RPMI7951 (cell line): Measurements from ENCODE around the gene GP1BB. TPM values are rescaled to one million over a fixed set of nuclear protein-coding genes. Genes with fewer than 3 reads are reported as not detected.

Experiments
- DNase-seq: peaks from one replicate; pipeline ENCODE4 v3.0.0-alpha.2; 2012; ENCODE audit warnings: low read depth
- total RNA-seq: library from RNA; depleted of rRNA; stranded (reverse); fragments of >200 nt; shearing (Covaris generic); gene quantifications from 2 replicates; pipeline ENCODE4 v1.2.3, GENCODE V29; 2014; rRNA removed

GP1BB gene
- total RNA-seq, 1 experiment from 2014 or later = not detected

- DNase-seq = no peak
Measured at GRCh38 chr22:19766511-19767426, 43.4 kb downstream of the GP1BB start.

GRCh38 chr22:19767427-19768341 is 44.3 kb downstream of the GP1BB start:
- DNase-seq = no peak

GRCh38 chr22:19769393-19769715 is 46.0 kb downstream of the GP1BB start:
- no peak for DNase-seq

GRCh38 chr22:19770349-19771220 is 47.2 kb downstream of the GP1BB start:
- DNase-seq = no peak

- no peak for DNase-seq
Measured at GRCh38 chr22:19772422-19772672, 49.0 kb downstream of the GP1BB start.

- no peak for DNase-seq
Measured at GRCh38 chr22:19772673-19773469, 49.5 kb downstream of the GP1BB start.

GRCh38 chr22:19773470-19774040 is 50.2 kb downstream of the GP1BB start:
- DNase-seq = no peak

Other genes with a start within 250 kb of the GP1BB start
- gene UFD1, start 244.3 kb upstream of the GP1BB start, total RNA-seq = 82.4 and 84.7 TPM in 2 replicates
- 31.6 and 32.2 TPM in 2 replicates for gene CDC45, start 243.6 kb upstream of the GP1BB start, total RNA-seq
- not detected in 2 replicates for gene CLDN5, start 199.1 kb upstream of the GP1BB start, total RNA-seq
- 4.0 and 8.2 TPM in 2 replicates for gene SEPTIN5, start 9.0 kb upstream of the GP1BB start, total RNA-seq
- not detected in 2 replicates for gene TBX1, start 37.2 kb downstream of the GP1BB start, total RNA-seq
- gene GNB1L, start 131.3 kb downstream of the GP1BB start, total RNA-seq = 11.9 and 12.4 TPM in 2 replicates
- 5.0 and 8.5 TPM in 2 replicates for gene RTL10, start 131.3 kb downstream of the GP1BB start, total RNA-seq
- 125 and 152 TPM in 2 replicates for gene COMT, start 218.2 kb downstream of the GP1BB start, total RNA-seq
- gene TXNRD2, start 218.3 kb downstream of the GP1BB start, total RNA-seq = 23.2 and 24.9 TPM in 2 replicates